Fibroblast of lung (primary cell): ENCODE results near the gene LMO1. TPM values are rescaled to one million over a fixed set of nuclear protein-coding genes. Genes with fewer than 3 reads are reported as not detected.

Source experiments
- DNase-seq, 2 donors: peaks; one replicate each; pipeline versions ENCODE4 v3.0.0 to v3.0.0-alpha.2; 2010; ENCODE audit warnings: low read depth in 2 of 2
- H2AFZ ChIP-seq: 2 replicates; pipeline ENCODE4 v1.5.1; 2012; ENCODE audit warnings: low read length, control low read depth, inconsistent platforms
- H3K27ac ChIP-seq: 2 replicates; pipeline ENCODE4 v1.5.1; 2011; ENCODE audit warnings: low read length, control low read depth; ENCODE audit not compliant: insufficient read depth
- H3K27me3 ChIP-seq: 2 replicates; pipeline ENCODE4 v1.5.1; 2011; ENCODE audit warnings: mild to moderate bottlenecking, low read length; ENCODE audit not compliant: control insufficient read depth, insufficient read depth
- H3K36me3 ChIP-seq: 2 replicates; pipeline ENCODE4 v1.5.1; 2011; ENCODE audit warnings: low read length; ENCODE audit not compliant: control insufficient read depth, insufficient read depth
- H3K4me1 ChIP-seq: 2 replicates; pipeline ENCODE4 v1.5.1; 2011; ENCODE audit warnings: low read length; ENCODE audit not compliant: control insufficient read depth, insufficient read depth; ENCODE audit errors: extremely low read depth
- H3K4me2 ChIP-seq: 2 replicates; pipeline ENCODE4 v1.5.1; 2011; ENCODE audit warnings: low read length, control low read depth; ENCODE audit not compliant: insufficient read depth; ENCODE audit errors: extremely low read depth
- H3K4me3 ChIP-seq, 4 experiments: fragments of 200-600 bp in 1 of 4; sonication (generic) in 1 of 4; replicated peaks in 1 of 4; 2 replicates each; pipeline ENCODE4 v1.5.1; 2011 to 2016; ENCODE audit warnings: low read length in 4 of 4, low read depth in 3 of 4, mild to moderate bottlenecking in 3 of 4, control low read depth in 2 of 4, inconsistent platforms in 1 of 4, mixed read lengths in 1 of 4; ENCODE audit not compliant: insufficient read depth in 1 of 4; ENCODE audit errors: control extremely low read depth in 1 of 4
- H3K79me2 ChIP-seq: 2 replicates; pipeline ENCODE4 v1.5.1; 2012; ENCODE audit warnings: mild to moderate bottlenecking, low read length, inconsistent platforms; ENCODE audit not compliant: control insufficient read depth, insufficient read depth
- H3K9ac ChIP-seq: 2 replicates; pipeline ENCODE4 v1.5.1; 2011; ENCODE audit warnings: mild to moderate bottlenecking, low read length, control low read depth; ENCODE audit not compliant: insufficient read depth
- H3K9me3 ChIP-seq: 2 replicates; pipeline ENCODE4 v1.5.1; 2012; ENCODE audit warnings: low read depth, low read length; ENCODE audit not compliant: control insufficient read depth, insufficient read depth
- H4K20me1 ChIP-seq: 2 replicates; pipeline ENCODE4 v1.5.1; 2011; ENCODE audit warnings: low read length; ENCODE audit not compliant: control insufficient read depth, insufficient read depth; ENCODE audit errors: extremely low read depth
- EZH2 ChIP-seq: IDR thresholded peaks from 2 replicates; pipeline ENCODE4 v1.5.1; 2012; ENCODE audit warnings: low read length, control low read depth, mild to moderate bottlenecking; ENCODE audit errors: missing control alignments
- polyA plus RNA-seq, 2 donors: library from polyadenylated mRNA; depleted of rRNA in 1 of 2; stranded (reverse) in 1 of 2; unstranded in 1 of 2; fragments of >200 nt; gene quantifications; 2 replicates each; pipeline ENCODE4 v1.2.1, GENCODE V29; 2011 to 2012; ENCODE audit warnings: missing spikeins in 1 of 2
- total RNA-seq: library from RNA; depleted of rRNA; stranded (reverse); fragments of >200 nt; gene quantifications from 2 replicates; pipeline ENCODE4 v1.2.1, GENCODE V29; 2014
- TF ChIP-seq, protein P1 (sequence below), 2 donors: IDR thresholded peaks in 1 of 2; conservative IDR thresholded peaks in 1 of 2; 1 replicate in 1 of 2; 2 replicates in 1 of 2; pipeline ENCODE4 v1.5.1; 2011 to 2012; ENCODE audit warnings: low read length in 2 of 2, control low read depth in 1 of 2, inconsistent platforms in 1 of 2, low read depth in 1 of 2, mild to moderate bottlenecking in 1 of 2

Gene LMO1
- total and polyA plus RNA-seq, 2 donors (not counting 1 experiment from before 2014, with no cell fraction given), result not detected

DNA sequence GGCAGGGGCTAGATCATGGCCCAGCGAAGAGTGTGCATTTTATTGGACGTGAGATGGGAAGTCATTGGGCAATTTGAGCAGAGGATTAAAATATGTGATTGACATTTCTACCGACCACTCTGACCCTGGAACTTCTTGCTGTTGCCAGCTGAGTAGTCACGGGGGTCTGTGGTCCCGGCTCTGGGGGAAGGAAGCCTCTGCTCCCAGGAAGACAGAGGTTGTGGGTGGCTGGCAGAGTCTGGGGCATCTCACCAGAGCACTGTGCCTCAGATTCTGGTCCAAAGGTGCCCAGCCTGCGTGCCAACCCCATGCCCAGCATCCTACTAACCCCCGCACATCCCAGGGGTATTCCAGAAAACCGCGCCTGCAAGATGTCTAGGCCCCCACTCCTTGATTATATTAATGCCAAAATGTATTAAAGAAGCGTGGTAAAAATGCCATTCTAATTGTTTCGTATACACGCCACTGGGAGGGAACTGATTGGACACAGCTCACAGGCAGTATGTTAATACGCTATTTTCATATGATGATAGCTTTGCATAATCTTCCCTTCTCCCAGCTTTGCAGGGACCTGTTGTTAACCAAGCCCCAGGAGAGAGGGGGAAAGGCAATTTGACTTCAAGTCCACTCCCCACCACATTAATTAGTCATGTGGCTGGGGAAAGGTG, 25.3 kb upstream of the LMO1 start:
- Histone ChIP-seq H2AFZ (no peak overlapping the region), H3K4me1 (no peaks in the 10 kb centered on the region), H3K27ac (no peak overlapping the region), H3K4me2 (no peak overlapping the region), H3K36me3 (no peaks in the 10 kb centered on the region), H3K4me3 (no peak overlapping the region), H3K9ac (no peak overlapping the region), H3K9me3 (no peaks in the 10 kb centered on the region), H4K20me1 (no peaks in the 10 kb centered on the region), H3K27me3 (no peaks in the 10 kb centered on the region), H3K79me2 (no peaks in the 10 kb centered on the region)
- TF ChIP-seq EZH2, result no peak
- TF ChIP-seq, protein P1, sequence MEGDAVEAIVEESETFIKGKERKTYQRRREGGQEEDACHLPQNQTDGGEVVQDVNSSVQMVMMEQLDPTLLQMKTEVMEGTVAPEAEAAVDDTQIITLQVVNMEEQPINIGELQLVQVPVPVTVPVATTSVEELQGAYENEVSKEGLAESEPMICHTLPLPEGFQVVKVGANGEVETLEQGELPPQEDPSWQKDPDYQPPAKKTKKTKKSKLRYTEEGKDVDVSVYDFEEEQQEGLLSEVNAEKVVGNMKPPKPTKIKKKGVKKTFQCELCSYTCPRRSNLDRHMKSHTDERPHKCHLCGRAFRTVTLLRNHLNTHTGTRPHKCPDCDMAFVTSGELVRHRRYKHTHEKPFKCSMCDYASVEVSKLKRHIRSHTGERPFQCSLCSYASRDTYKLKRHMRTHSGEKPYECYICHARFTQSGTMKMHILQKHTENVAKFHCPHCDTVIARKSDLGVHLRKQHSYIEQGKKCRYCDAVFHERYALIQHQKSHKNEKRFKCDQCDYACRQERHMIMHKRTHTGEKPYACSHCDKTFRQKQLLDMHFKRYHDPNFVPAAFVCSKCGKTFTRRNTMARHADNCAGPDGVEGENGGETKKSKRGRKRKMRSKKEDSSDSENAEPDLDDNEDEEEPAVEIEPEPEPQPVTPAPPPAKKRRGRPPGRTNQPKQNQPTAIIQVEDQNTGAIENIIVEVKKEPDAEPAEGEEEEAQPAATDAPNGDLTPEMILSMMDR (conservative IDR thresholded peaks at IDR 0.05 in 1 of 2, IDR thresholded peaks at IDR 0.05 in 1 of 2; ENCODE audit: low read depth in 1 of 2, low read length in 2 of 2), result no peak
- DNase-seq, result no peak

DNA sequence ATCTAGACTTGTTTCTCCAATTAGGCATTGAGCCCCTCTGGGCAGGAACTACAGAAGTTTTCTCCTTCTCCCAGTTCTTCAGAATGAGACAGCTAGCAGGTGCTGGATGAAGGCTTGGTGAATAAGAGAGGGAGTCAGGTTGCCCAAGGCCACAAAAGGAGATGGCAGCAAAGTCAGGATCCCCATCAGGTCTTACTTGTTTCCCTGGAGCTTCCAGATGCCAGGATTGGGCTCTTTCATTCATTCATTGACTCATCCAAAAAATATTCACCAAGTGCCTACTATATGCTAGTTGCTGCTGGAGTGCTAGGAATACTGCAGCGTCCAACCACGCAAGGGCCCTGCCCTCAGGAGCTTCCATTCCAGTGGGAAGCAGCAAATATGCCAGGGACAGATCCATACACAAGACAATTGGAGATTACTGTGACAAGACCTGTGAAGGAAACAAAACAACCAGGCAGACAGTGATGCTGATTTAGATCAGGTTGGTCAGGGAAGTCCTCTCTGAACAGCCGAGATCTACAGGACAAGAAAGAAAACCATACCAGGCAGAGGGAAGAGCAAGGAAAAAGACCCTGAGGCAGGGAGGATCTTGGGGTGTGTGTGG, 24.6 kb upstream of the LMO1 start:
- Histone ChIP-seq H4K20me1 (no peaks in the 10 kb centered on the region), H3K4me3 (no peak overlapping the region), H3K4me1 (no peaks in the 10 kb centered on the region), H3K27me3 (no peaks in the 10 kb centered on the region), H3K36me3 (no peaks in the 10 kb centered on the region), H3K9ac (no peak overlapping the region), H2AFZ (no peak overlapping the region), H3K27ac (no peak overlapping the region), H3K9me3 (no peaks in the 10 kb centered on the region), H3K4me2 (no peak overlapping the region), H3K79me2 (no peaks in the 10 kb centered on the region)
- no peak for DNase-seq
- TF ChIP-seq, protein P1 (conservative IDR thresholded peaks at IDR 0.05 in 1 of 2, IDR thresholded peaks at IDR 0.05 in 1 of 2; ENCODE audit: low read depth in 1 of 2, low read length in 2 of 2), result no peak
- TF ChIP-seq EZH2, result no peak

DNA sequence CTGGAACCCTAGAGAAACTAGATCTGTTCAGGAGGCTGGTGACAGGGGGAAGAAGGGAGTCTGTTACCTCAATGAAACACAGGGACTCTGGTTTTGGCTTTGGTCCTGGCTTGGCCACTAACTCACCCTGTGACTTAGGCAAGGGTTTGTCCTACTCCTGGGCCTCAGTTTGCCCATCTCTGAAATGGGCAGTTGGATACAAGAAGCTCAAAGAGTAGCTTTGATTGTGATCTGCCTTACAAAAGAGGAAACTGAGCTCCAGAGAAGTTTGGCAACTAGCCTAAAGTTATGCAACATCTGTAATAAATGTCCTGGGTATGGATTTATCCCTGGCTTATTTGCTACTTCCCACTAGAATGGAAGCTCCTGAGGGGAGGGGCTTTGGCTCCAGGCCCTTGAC, 24.0 kb upstream of the LMO1 start:
- Histone ChIP-seq H3K79me2 (no peaks in the 10 kb centered on the region), H2AFZ (no peak overlapping the region), H3K4me3 (no peak overlapping the region), H3K4me2 (no peak overlapping the region), H3K27me3 (no peaks in the 10 kb centered on the region), H4K20me1 (no peaks in the 10 kb centered on the region), H3K9me3 (no peaks in the 10 kb centered on the region), H3K27ac (no peak overlapping the region), H3K9ac (no peak overlapping the region), H3K36me3 (no peaks in the 10 kb centered on the region), H3K4me1 (no peaks in the 10 kb centered on the region)
- no peak for DNase-seq
- TF ChIP-seq, protein P1 (conservative IDR thresholded peaks at IDR 0.05 in 1 of 2, IDR thresholded peaks at IDR 0.05 in 1 of 2; ENCODE audit: low read depth in 1 of 2, low read length in 2 of 2), result no peak
- no peak for TF ChIP-seq EZH2
